ENCODE measurements around the gene GPR75. TPM values are rescaled to one million over a fixed set of nuclear protein-coding genes. Genes with fewer than 3 reads are reported as not detected.
"Not testable (repeated sequence)": the region's sequence is repeated elsewhere in the genome, so short reads cannot be mapped to it uniquely, and the experiment has no call there.

GPR75 gene
- total and polyA plus RNA-seq, 2 of the 13 experiments (the other 11 are each of a cell fraction or from before 2014, with no cell fraction given), result 3.3 to 4.1 TPM

DNA sequence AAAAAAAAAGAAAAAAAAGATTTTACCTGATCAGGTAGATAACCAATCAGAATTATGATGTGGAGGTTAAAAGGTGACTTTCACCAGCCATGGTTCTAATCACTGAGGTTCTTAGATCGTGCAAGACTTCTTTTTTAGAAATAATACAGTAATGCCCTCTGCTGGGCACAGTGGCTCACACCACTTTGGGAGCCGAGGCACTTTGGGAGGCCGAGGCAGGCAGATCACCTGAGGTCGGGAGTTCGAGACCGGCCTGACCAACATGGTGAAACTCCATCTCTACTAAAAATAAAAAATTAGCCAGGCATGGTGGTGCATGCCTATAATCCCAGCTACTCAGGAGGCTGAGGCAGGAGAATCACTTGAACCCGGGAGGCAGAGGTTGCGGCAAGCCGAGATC lies 36.1 kb downstream of the GPR75 start:
- H3K9me3 ChIP-seq (ENCODE audit: low read length); ATAC-seq; intact Hi-C loops (cut with micrococcal nuclease; ENCODE audit: unreplicated experiment); BruUV-seq (replicated peaks); H3K27ac ChIP-seq (ENCODE audit: extremely low read length, insufficient read depth, low read length); in situ Hi-C loops (cut with HindIII; ENCODE audit: extremely low pct_ligation_motif_present, low pct_unique_long_range_greater_than_20kb); H3K4me3 ChIP-seq (replicated peaks in 1 of 3; ENCODE audit: insufficient read depth in 1 of 3, low read depth in 2 of 3, low read length in 3 of 3); POLR2A ChIA-PET; CTCF ChIA-PET (ENCODE audit: low intra/inter-chr PET ratio, low total read pairs); H4K20me1 ChIP-seq (ENCODE audit: insufficient read depth, low read length); FAIRE-seq; H2AFZ ChIP-seq (ENCODE audit: low read length); H3K4me2 ChIP-seq (ENCODE audit: low read depth, low read length); H3K79me2 ChIP-seq (ENCODE audit: insufficient read depth, low read length); H3K27me3 ChIP-seq (ENCODE audit: control insufficient read depth in 1 of 2, insufficient read depth in 2 of 2, low read length in 2 of 2); H3K9ac ChIP-seq (ENCODE audit: insufficient read depth, low read depth, low read length); TF ChIP-seq SOX6 (IDR thresholded peaks at IDR 0.05): not testable (repeated sequence)
- Histone ChIP-seq H3K4me1 (ENCODE audit: insufficient read depth, low read length) (peaks cover 52% of the 10 kb centered on the region), H3K36me3 (replicated peaks in 1 of 2; ENCODE audit: control insufficient read depth in 1 of 2, insufficient read depth in 2 of 2, low read length in 2 of 2) (peaks cover 7 to 13% of the 10 kb centered on the region in 2 experiments; a peak in 4 of 5 replicates)
- TF ChIP-seq SOX6 (CRISPR knock-in tag; IDR thresholded peaks at IDR 0.05) (0 out of 2 replicates have a peak, but pooled peaks have one; percentile 12), STAG1 (CRISPR knock-in tag; IDR thresholded peaks at IDR 0.05) (peak; percentile 52; the same call in 1 of the 2 replicates), ZMYM2 (CRISPR knock-in tag; IDR thresholded peaks at IDR 0.05) (peak; percentile 83), CCDC6 (CRISPR knock-in tag; IDR thresholded peaks at IDR 0.05) (0 out of 2 replicates have a peak, but pooled peaks have one; percentile 24), ADNP (CRISPR knock-in tag; IDR thresholded peaks at IDR 0.05) (peak; percentile 64; the same call in 1 of the 2 replicates)
- TF ChIP-seq, protein P1, sequence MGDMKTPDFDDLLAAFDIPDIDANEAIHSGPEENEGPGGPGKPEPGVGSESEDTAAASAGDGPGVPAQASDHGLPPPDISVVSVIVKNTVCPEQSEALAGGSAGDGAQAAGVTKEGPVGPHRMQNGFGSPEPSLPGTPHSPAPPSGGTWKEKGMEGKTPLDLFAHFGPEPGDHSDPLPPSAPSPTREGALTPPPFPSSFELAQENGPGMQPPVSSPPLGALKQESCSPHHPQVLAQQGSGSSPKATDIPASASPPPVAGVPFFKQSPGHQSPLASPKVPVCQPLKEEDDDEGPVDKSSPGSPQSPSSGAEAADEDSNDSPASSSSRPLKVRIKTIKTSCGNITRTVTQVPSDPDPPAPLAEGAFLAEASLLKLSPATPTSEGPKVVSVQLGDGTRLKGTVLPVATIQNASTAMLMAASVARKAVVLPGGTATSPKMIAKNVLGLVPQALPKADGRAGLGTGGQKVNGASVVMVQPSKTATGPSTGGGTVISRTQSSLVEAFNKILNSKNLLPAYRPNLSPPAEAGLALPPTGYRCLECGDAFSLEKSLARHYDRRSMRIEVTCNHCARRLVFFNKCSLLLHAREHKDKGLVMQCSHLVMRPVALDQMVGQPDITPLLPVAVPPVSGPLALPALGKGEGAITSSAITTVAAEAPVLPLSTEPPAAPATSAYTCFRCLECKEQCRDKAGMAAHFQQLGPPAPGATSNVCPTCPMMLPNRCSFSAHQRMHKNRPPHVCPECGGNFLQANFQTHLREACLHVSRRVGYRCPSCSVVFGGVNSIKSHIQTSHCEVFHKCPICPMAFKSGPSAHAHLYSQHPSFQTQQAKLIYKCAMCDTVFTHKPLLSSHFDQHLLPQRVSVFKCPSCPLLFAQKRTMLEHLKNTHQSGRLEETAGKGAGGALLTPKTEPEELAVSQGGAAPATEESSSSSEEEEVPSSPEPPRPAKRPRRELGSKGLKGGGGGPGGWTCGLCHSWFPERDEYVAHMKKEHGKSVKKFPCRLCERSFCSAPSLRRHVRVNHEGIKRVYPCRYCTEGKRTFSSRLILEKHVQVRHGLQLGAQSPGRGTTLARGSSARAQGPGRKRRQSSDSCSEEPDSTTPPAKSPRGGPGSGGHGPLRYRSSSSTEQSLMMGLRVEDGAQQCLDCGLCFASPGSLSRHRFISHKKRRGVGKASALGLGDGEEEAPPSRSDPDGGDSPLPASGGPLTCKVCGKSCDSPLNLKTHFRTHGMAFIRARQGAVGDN (CRISPR knock-in tag; IDR thresholded peaks at IDR 0.05), result peak; percentile 18; the same call in 1 of the 2 replicates
- TF ChIP-seq, protein P2, sequence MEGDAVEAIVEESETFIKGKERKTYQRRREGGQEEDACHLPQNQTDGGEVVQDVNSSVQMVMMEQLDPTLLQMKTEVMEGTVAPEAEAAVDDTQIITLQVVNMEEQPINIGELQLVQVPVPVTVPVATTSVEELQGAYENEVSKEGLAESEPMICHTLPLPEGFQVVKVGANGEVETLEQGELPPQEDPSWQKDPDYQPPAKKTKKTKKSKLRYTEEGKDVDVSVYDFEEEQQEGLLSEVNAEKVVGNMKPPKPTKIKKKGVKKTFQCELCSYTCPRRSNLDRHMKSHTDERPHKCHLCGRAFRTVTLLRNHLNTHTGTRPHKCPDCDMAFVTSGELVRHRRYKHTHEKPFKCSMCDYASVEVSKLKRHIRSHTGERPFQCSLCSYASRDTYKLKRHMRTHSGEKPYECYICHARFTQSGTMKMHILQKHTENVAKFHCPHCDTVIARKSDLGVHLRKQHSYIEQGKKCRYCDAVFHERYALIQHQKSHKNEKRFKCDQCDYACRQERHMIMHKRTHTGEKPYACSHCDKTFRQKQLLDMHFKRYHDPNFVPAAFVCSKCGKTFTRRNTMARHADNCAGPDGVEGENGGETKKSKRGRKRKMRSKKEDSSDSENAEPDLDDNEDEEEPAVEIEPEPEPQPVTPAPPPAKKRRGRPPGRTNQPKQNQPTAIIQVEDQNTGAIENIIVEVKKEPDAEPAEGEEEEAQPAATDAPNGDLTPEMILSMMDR (CRISPR knock-in tag; IDR thresholded peaks at IDR 0.05), result peak; percentile 57
- peak; percentile 21 for DNase-seq (ENCODE audit: low spot score)
- 93% methylated on average over 9 of the region's 9 CpGs for WGBS (ENCODE audit: low lambda C conversion rate)
